GM21619 (cell line): Measurements from ENCODE around the gene FLT3.
"Not testable (repeated sequence)": the region's sequence is repeated elsewhere in the genome, so short reads cannot be mapped to it uniquely, and the experiment has no call there.

Experiments used
- ATAC-seq: cut with Tn5 transposase; IDR thresholded peaks from one replicate; pipeline ENCODE4 v1.9.1; 2021; ENCODE audit not compliant: unreplicated experiment

Gene FLT3

DNA sequence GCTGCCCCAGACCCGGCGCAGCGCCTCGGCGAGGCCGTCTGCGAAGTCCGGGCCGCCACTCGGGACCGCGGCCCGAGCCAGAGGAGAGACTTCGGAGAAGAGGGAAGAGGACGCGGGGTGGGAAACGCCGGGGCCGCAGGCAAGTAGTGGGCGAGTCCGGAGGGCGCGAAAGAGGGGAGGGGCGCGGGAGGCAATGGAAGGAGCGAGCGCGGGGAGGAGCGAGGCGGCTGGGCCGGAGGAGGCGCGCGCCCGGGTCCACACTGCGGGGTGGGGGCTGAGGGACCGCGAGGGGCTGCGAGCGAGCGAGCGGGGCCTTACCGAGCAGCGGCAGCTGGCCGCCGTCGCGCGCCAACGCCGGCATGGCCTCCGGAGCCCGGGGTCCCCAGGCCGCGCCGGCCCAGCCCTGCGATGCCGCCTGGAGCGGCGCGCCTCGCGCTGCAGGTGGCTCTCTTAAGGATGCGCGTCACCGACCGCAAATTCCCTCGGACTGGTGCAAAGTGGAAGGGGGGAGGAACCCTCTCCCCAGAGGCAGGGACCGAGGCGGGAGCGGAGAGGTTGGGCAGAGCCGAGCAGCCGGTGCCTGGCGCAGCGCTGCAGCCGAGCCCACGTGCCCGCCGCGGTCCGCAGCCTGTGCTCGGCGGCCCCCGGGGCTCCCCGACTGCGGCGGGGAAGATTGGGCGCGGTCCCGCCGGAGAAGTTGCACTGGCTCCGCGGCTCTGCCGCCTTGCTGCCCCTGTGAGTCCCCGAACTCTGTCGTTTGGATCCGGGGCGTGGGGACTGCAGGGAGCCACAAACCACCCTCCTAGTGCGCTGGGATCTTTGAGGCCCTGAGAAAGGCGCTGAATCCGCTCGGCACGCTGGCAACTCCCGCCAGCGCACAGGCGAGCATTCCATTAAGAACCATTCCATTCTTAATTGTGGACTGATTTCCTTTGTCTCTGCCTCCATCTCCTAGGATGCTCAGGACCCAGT is at the start of gene FLT3:
Gene FLT3 (minus strand): TSS at position 427 of the 972 bp plus-strand sequence. CDS start 66 bp downstream, at position 361.
- ATAC-seq: peak; percentile 72

DNA sequence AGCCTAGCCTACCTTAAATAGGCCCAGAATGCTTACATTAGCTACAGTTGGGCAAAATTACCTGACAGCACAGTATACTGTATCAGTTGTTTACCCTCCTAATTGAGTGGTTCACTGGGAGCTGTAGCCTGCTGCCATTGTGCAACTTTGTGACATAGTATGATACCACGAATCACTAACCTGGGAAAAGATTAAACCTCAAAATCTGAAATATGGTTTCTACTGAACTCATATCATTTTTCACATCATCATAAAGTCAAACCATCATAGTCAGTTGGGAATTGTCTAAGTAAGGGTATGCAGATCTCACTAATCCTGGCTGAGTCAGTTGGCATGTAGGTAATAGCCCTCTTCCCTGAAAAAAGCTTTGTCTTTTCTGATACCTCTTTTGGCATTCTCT is 47.1 kb upstream of the FLT3 start:
- no peak for ATAC-seq

DNA sequence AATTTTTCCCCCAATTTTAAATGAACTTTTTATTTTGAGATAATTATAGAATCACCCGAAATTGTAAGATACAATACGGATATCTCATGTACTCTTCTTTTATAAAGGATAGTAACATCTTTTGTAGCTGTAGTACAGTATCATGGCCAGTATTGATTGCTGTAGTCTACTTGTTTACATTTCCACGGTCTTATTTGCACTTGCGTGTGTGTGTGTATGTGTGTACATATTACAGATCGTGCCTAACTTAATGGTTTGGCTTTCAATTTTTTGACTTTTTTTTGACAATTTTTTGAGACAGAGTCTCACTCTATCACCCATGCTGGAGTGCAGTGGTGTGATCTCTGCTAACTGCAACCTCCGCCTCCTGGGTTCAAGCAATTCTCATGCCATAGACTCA is 44.7 kb upstream of the FLT3 start:
- no peak for ATAC-seq

DNA sequence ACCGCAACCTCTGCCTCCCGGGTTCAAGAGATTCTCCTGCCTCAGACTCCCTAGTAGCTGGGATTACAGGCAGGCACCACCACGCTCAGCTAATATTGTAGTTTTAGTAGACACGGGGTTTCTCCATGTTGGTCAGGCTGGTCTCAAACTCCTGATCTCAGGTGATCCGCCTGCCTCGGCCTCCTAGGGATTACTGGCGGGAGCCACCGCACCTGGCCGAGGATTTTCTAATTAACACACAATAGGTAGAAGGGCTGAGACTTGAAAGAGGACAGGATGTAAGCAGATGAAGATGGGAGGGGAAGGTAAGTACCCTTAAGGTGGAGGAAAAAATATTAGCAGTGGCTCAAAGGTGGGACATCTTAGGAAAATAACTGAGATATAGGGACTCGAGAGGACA is 41.2 kb upstream of the FLT3 start:
- ATAC-seq: not testable (repeated sequence)

DNA sequence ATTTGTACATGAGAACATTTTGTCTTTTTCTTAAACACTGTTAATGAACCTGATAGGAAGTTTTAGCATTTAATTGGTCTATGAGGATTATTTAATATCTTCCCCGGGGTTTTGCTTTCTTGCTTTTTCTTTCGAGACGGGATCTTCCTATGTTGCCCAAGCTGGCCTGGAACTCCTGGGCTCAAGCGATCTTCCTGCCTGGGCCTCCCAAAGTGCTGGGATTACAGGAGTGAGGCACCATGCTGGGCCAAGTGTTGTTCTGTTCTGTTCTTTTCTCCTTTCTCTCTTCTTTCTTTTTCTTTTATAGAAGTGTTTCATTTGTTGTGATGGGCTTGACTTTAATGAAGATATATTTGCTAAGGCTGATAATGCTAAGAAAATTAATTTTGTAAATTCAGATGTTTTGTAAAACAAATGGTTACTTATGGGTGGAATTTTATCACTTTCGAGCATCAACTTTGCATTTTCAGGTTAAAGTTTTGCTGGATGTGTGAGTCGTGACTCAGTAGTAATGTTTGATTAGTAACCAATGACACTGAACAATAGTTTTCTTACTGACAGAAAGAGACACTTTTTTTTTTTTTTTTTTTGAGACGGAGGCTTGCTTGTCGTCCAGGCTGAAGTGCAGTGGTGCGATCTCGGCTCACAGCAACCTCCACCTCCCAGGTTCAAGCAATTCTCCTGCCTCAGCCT is 40.2 kb upstream of the FLT3 start:
- ATAC-seq: no peak

DNA sequence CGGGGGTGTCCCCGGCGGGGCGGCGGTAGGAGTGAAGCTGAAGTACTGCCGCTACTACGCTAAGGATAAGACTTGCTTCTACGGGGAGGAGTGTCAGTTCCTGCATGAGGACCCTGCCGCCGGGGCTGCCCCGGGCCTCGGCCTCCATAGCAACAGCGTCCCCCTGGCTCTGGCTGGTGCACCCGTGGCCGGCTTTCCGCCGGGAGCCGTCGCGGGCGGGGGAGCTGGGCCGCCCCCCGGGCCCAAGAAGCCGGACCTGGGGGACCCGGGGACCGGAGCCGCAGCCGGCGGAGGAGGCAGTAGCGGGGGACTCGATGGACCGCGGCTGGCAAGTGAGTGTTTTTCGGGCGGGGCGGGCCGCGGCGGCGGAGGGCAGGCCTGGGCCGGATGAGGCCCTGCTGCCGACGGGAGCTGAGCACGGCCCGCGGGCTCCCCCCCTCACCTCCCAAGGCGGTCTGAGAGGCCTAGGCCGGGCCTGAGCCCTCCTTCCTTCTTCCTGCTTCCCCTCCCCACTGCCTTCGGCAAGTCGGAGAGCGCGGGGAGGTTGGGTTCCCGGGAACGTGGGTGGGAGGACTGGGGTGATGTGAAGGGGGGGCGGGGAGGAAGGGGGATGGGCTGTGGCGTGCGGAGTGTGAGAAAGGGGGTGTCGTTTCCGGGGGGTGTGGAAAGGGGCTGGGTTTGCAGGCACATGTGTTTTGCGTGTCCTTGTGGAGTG is 38.5 kb upstream of the FLT3 start:
- ATAC-seq: peak; percentile 44

DNA sequence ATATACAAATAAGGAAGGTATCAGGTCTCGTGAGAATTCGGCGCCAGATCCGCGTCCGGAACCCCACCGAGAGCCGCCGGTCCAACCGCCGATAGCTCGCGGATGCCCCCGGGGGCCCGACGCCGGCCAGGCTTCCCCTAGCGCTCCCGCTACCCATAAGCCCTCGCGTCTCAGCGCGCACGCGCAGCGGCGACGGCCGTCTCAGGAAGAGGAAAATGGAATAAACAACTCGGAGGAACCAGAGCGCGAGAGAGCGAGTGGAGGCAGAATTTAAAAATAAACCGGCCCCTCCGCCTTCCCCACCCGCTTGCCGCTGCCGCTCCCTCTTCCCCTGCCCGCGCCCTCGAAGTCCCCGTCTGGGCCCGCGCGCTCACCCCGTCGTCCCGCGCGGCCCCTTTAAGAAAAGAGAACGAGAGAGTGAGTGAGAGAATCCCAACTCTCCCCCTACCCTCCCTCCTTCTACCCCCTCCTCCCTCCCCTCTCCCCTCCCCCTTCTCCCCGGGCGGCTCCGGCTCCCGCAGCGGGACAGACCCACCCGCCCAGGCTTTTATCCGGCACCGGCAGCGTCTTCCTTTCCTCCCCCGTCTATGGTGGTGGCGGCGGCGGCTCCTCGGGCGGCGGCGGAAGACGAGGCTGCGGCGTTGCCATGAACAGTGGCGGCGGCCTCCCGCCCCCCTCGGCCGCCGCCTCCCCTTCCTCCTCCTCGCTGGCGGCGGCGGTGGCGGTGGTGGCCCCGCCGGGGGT is 37.8 kb upstream of the FLT3 start, which contains the start of gene PAN3:
Gene PAN3 (plus strand): TSS at position 534 of the 744 bp plus-strand sequence. CDS start 113 bp downstream, at position 647.
- peak; percentile 48 for ATAC-seq

DNA sequence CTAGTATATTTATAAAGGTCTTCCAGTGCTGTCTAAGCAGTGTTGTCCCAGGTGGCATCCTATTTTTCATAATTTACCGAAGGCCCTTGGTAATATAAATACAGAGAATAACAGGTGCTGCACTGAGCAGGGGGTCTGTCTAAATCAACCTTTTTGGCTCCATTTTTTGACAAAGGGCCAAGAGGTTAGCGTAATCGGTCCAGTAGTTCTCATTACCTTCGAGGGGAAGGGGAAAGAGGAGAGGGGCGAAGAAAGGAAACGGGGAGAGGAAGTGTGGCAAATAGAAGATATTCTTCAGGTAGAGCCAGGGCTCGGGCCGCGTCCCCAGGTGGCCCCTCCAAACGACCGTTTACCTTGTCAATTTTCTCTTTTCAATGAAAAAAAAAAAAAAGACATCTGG is 37.2 kb upstream of the FLT3 start:
- ATAC-seq: peak; percentile 1

DNA sequence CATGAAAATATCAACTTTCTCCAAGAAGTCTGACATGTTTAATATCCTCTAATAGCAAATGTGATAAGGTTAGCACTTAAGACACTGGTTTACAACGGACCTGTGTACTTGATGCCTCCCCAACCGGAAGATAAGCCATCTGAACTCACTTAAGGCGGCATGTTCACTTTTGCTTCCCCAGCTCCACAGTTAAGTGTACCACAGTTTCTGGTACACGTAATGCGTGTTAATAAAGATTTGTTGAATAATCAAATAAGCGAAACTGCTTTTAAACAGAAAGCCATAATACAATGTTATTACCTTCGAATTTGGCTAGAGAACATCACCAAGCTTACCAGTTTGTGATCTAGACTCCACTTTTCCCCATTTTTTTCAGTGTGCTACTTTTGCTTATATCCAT is 36.5 kb upstream of the FLT3 start:
- ATAC-seq: no peak

DNA sequence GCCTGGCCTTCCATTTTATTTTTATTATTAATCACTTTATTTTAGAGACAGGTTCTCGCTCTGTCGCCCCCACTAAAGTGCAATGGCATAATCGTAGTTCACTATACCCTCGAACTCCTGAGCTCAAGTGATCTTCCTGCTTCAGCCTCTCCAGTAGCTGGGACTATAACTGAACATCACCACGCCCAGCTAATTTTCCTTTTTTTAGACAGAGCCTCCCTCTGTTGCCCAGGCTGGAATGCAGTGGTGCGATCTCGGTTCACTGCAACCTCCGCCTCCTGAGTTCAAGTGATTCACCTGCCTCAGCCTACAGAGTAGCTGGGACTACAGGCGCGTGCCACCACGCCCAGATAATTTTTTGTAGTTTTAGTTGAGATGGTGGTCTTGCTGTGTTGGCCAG is 31.3 kb upstream of the FLT3 start:
- no peak for ATAC-seq

DNA sequence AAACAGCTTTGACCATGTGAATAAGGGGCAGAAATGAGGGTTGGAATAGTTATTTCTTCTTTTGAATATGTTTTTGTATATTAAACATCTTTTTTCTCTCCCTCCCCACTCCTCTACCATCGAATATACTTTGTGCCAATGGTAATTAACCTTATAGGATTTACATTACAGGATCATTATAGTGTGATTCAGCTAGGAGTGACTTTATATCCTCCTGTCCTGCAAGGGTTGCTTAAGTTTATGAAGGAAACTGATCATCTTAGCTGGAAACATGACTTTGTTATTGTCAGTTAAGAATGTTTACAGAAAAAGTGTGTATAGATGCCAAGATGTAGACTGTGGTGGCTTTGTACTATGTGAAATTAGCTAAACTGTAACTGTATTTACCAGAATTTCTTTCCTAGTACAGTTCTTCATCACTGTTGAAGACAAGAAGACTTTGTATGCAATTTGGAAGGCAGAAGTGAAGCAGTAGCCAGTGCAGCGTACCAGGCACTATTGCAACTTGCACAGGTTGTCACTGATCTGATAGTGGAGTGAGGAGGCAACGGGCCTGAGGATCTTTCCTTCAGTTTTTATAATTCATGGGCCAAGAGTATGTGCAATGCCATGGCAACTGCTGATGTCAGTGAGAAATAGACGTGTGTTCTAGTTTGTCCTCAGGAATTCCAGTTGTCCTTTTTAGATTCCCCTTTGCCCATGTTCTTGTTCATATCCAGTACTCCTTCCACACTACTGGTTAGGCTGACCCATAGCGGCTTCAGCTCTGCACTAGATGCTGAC is 29.7 kb upstream of the FLT3 start:
- ATAC-seq: no peak

DNA sequence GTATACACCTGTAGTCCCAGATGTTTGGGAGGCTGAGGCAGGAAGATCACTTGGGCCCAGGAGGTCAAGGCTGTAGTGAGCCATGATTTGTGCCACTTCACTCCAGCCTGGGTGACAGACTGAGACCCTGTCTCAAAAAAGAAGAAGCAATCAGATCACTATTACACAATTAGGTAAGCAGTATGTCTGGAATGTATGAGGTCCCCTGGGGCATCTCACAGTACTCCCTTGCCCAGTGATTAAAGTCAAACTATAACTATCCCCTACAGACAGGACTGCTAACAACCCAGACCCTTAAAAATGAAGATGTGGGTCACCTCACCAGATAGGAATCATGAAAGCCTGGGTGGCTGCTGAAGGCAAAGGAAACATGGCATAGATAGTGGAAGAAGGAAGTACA is 28.6 kb upstream of the FLT3 start:
- ATAC-seq: no peak

DNA sequence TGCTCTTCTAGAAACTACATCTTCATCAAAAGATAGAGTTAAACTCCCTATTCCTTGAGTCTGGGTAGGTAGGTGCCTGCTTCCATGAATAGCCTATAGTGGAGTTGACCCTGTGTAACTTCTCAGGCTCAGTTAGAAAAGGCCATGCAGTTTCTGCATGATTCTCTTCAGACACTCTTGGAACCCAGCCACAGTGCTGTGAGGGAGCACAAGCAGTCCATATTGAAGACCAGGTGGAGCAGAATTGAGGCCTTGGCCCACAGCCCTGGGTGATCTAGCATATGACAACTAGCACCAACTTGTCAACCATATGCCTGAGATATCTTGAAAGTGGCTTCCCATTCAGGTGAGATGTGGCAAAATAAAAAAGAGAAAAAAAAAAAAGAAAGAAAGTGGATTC is 27.7 kb upstream of the FLT3 start:
- no peak for ATAC-seq

DNA sequence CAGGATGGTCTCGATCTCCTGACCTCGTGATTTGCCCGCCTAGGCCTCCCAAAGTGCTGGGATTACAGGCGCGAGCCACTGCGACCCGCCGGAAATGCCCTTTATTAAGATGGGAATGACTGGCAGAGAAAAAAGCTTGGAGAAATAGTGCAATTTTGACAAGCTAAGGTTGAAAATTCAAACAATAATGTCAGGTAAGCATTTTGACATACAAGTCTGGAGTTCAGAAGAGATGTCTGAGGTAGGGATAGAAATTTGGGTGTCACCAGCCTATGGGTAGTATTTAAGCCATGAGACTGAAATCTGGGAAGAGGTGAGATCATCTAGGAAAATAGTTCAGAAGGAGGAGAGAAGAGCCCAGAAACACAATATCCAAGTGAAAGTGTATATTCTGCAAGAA is 20.8 kb upstream of the FLT3 start:
- no peak for ATAC-seq

DNA sequence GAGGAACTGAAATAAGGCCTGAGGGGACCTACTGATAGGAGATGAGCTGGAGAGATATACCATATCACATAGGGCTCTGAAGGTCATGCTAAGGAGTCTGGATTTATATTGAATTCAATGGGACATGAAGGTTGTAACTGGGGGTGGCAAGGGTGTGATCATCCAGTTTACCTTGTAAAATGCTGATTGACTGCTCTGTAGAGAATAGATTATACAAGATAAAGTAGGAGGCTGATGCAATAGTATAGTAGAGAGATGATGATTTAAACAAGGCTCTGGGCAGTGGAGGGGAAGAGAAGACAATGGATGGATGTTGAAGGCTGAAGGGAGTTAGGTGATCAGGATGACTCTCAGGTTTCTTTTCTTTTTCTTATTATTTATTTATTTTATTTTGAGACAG is 19.9 kb upstream of the FLT3 start:
- no peak for ATAC-seq

DNA sequence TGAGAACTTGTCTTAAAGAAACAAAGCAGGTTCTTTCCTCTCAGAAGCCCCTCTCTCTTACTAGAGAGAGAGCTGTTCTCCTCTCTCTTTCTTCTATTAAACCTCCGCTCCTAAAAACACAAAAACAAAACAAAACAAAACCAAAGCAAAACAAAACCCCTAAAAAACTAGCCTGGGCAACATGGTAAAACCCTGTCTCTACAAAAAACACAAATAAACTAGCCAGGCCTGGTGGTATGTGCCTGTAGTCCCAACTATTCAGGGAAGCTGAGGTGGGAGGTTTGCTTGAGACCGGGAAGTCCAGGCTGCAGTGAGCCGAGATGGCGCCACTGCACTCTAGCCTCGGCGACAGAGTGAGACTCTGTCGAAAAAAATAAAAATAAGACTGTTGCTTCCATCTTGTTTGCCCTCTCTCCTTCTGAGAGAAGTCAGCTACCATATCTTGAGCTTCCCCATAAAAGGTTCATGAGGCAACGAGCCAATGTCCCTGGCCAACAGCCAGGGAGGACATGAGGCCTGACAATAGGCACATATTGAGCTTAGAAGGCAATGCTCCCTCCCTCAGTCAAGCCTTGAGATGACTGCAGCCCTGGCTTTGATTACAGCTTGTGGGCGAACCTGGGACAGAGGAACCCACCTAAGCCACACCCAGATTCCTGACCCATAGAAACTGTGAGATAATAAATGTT is 17.5 kb upstream of the FLT3 start:
- ATAC-seq: no peak

DNA sequence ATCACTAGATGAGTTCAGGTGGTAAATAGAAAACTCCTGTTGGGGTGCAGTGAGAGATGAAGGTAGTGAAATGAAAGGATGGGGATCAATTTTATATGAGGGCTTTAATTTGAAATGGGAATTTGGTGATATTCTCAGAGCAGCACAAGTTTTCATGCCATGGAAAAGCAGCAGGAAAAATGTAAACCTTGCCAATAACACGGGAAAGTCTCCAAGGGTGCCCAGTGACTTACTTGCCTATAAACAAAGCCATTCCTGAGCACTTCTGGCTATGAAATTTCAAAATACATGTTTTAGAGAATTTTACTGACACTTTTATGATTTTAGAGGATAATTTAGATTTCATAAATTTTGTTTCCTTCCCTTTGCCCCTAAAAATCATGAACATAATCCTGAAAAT is 16.4 kb upstream of the FLT3 start:
- no peak for ATAC-seq

DNA sequence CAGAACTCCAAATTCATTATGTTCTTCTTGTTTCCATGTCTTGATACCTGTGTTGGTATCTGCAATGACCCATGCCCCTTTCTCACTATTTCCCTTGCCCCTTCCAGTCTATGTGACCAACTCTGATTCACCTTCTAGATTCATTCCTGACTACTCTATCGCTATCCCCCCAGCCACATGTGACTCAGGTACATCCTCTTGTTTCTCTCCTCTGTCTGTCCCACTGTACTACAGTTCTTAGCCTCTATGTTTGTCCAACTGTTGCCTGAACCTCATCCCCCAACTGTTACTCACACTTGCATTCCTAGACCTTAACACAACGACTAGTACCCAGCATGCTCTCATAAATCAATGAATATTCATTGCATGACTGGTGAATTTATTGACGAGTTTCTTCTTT is 10.0 kb upstream of the FLT3 start:
- ATAC-seq: no peak

DNA sequence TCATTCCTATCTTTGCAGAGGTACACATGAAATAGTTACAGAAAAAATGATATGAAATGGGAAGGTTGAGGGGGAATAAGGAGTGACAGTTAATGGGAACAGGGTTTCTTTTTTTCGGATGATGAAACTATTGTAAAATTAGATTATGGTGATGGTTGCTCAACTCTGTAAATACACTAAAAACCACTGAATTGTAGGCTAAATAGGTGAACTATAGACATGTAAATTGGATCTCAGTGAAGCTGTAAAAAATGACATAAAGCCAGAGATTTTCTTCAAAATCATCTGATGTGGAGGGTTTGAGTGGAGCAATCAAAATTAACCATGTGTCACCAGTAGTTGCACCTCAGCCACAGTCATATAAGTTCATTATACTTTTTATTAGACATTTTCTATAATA is 6.6 kb upstream of the FLT3 start:
- no peak for ATAC-seq
